HepG2 (cell line): ENCODE data around the gene NUP35. TPM values are rescaled to one million over a fixed set of nuclear protein-coding genes. Genes with fewer than 3 reads are reported as not detected.
A peak's percentile ranks its signal among the peaks of the same experiment; 100 is the strongest.

Experiments
- CEBPB ChIP-seq: IDR thresholded peaks from 2 replicates; pipeline ENCODE4 v1.6.1; 2011; ENCODE audit warnings: low read depth, low read length, improper control_type of control experiment, borderline replicate concordance
- E2F1 ChIP-seq: sonication (generic); formaldehyde crosslinking; IDR thresholded peaks from 2 replicates; pipeline ENCODE4 v1.5.0; 2020; ENCODE audit warnings: missing genetic modification reagents
- JUND ChIP-seq: sonication (generic); formaldehyde crosslinking; IDR thresholded peaks from 2 replicates; pipeline ENCODE4 v1.8.0; 2022; ENCODE audit warnings: mild to moderate bottlenecking, missing genetic modification reagents
- KDM3A ChIP-seq: IDR thresholded peaks from 2 replicates; pipeline ENCODE4 v1.6.1; 2018; ENCODE audit warnings: low read depth, missing compliant biosample characterization
- MEIS2 ChIP-seq: sonication (generic); formaldehyde crosslinking; IDR thresholded peaks from 2 replicates; pipeline ENCODE4 v1.9.0; 2021; ENCODE audit warnings: mild to moderate bottlenecking, missing genetic modification reagents
- PHF21A ChIP-seq: sonication (generic); formaldehyde crosslinking; IDR thresholded peaks from 2 replicates; pipeline ENCODE4 v1.5.0; 2020; ENCODE audit warnings: mild to moderate bottlenecking, missing genetic modification reagents
- SIN3A ChIP-seq: IDR thresholded peaks from 2 replicates; pipeline ENCODE4 v1.6.1; 2011; ENCODE audit warnings: low read depth, mild to moderate bottlenecking, control low read depth, low read length, borderline replicate concordance
- XRCC5 ChIP-seq: fragments of 200-400 bp; formaldehyde crosslinking; optimal IDR thresholded peaks from 2 replicates; pipeline ENCODE3; 2017; ENCODE audit warnings: mild to moderate bottlenecking, low read length
- ZBTB42 ChIP-seq: sonication (generic); formaldehyde crosslinking; IDR thresholded peaks from 2 replicates; pipeline ENCODE4 v1.5.0; 2020; ENCODE audit warnings: mild to moderate bottlenecking, missing genetic modification reagents
- ZNF710 ChIP-seq: sonication (generic); formaldehyde crosslinking; IDR thresholded peaks from 2 replicates; pipeline ENCODE4 v1.5.0; 2020; ENCODE audit warnings: mild to moderate bottlenecking, missing genetic modification reagents, borderline replicate concordance
- polyA plus RNA-seq, 8 experiments: library from polyadenylated mRNA; depleted of rRNA in 3 of 8; stranded (reverse) in 7 of 8; unstranded in 1 of 8; fragments of >200 nt; fragmentation: Illumina TruSeq in 4 of 8; extraction: Trizol in 4 of 8; gene quantifications; 2 replicates each; pipeline versions ENCODE4 v1.2.1 to v1.2.3, GENCODE V29; 2011 to 2016; ENCODE audit warnings: low read depth in 4 of 8, missing spikeins in 1 of 8, mixed read lengths in 1 of 8; ENCODE audit not compliant: insufficient read depth in 1 of 8
- total RNA-seq, 5 experiments: library from RNA; depleted of rRNA; stranded (reverse); fragments of >200 nt; fragmentation: Illumina TruSeq; extraction: Trizol; gene quantifications; 2 replicates each; pipeline ENCODE4 v1.2.3, GENCODE V29; 2016; ENCODE audit warnings: low read depth in 1 of 5
- TF ChIP-seq, protein P1 (sequence below): sonication (generic); formaldehyde crosslinking; IDR thresholded peaks from 2 replicates; pipeline ENCODE4 v1.5.1; 2020; ENCODE audit warnings: mild to moderate bottlenecking, missing genetic modification reagents, borderline replicate concordance
- TF ChIP-seq, protein P2 (sequence below): IDR thresholded peaks from 2 replicates; pipeline ENCODE4 v1.4.0; 2020; ENCODE audit warnings: mild to moderate bottlenecking, missing genetic modification reagents
- TF ChIP-seq, protein P3 (sequence below): sonication (generic); formaldehyde crosslinking; IDR thresholded peaks from 2 replicates; pipeline ENCODE4 v1.5.0; 2020; ENCODE audit warnings: mild to moderate bottlenecking, missing genetic modification reagents, moderate library complexity

The NUP35 gene
- total and polyA plus RNA-seq, 2 of the 13 experiments (the other 11 are each of a cell fraction or from before 2014, with no cell fraction given), result 16.9 to 53.6 TPM

DNA sequence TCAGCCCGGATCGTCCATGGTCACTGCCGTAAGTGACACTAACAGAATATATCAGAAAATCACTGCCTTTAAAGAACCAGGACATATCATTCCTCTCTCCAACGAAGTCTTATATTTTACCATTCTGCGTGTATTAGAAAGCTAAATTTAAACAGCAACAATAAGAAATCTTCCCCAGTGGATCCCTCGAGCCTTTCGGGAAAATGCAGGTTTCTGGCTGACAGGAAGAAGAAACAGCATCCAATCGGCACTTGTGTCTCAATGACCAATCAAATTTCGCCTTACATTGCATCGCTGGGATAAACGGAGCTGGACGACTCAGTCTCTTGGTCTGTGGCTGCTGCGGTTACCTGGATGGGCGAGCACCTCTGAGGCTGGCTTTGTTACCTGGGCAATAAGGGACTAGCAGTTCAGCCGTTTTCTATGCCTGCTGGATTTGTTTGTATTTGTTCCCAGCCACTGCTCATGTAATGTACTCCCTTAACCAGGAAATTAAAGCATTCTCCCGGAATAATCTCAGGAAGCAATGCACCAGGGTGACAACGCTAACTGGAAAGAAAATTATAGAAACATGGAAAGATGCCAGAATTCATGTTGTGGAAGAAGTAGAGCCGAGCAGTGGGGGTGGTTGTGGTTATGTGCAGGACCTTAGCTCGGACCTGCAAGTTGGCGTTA, 45.6 kb upstream of the NUP35 start, which contains the start of gene DUSP19 (continued):
- TF ChIP-seq, protein P1, sequence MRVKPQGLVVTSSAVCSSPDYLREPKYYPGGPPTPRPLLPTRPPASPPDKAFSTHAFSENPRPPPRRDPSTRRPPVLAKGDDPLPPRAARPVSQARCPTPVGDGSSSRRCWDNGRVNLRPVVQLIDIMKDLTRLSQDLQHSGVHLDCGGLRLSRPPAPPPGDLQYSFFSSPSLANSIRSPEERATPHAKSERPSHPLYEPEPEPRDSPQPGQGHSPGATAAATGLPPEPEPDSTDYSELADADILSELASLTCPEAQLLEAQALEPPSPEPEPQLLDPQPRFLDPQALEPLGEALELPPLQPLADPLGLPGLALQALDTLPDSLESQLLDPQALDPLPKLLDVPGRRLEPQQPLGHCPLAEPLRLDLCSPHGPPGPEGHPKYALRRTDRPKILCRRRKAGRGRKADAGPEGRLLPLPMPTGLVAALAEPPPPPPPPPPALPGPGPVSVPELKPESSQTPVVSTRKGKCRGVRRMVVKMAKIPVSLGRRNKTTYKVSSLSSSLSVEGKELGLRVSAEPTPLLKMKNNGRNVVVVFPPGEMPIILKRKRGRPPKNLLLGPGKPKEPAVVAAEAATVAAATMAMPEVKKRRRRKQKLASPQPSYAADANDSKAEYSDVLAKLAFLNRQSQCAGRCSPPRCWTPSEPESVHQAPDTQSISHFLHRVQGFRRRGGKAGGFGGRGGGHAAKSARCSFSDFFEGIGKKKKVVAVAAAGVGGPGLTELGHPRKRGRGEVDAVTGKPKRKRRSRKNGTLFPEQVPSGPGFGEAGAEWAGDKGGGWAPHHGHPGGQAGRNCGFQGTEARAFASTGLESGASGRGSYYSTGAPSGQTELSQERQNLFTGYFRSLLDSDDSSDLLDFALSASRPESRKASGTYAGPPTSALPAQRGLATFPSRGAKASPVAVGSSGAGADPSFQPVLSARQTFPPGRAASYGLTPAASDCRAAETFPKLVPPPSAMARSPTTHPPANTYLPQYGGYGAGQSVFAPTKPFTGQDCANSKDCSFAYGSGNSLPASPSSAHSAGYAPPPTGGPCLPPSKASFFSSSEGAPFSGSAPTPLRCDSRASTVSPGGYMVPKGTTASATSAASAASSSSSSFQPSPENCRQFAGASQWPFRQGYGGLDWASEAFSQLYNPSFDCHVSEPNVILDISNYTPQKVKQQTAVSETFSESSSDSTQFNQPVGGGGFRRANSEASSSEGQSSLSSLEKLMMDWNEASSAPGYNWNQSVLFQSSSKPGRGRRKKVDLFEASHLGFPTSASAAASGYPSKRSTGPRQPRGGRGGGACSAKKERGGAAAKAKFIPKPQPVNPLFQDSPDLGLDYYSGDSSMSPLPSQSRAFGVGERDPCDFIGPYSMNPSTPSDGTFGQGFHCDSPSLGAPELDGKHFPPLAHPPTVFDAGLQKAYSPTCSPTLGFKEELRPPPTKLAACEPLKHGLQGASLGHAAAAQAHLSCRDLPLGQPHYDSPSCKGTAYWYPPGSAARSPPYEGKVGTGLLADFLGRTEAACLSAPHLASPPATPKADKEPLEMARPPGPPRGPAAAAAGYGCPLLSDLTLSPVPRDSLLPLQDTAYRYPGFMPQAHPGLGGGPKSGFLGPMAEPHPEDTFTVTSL (CRISPR knock-in tag), result no peak
- TF ChIP-seq ZBTB42 (CRISPR knock-in tag) (no peak), MEIS2 (CRISPR knock-in tag) (no peak), SIN3A (peak; percentile 53; the same call in 1 of the 2 replicates), E2F1 (CRISPR knock-in tag) (peak; percentile 50; the same call in 1 of the 2 replicates), PHF21A (CRISPR knock-in tag) (peak; percentile 81), CEBPB (no peak), ZNF710 (CRISPR knock-in tag) (0 out of 2 replicates have a peak, but pooled peaks have one; percentile 49), JUND (CRISPR knock-in tag) (peak; percentile 36; the same call in 1 of the 2 replicates), XRCC5 (peak; percentile 81), KDM3A (CRISPR knock-in tag) (0 out of 2 replicates have a peak, but pooled peaks have one; percentile 14)
- TF ChIP-seq, protein P2, sequence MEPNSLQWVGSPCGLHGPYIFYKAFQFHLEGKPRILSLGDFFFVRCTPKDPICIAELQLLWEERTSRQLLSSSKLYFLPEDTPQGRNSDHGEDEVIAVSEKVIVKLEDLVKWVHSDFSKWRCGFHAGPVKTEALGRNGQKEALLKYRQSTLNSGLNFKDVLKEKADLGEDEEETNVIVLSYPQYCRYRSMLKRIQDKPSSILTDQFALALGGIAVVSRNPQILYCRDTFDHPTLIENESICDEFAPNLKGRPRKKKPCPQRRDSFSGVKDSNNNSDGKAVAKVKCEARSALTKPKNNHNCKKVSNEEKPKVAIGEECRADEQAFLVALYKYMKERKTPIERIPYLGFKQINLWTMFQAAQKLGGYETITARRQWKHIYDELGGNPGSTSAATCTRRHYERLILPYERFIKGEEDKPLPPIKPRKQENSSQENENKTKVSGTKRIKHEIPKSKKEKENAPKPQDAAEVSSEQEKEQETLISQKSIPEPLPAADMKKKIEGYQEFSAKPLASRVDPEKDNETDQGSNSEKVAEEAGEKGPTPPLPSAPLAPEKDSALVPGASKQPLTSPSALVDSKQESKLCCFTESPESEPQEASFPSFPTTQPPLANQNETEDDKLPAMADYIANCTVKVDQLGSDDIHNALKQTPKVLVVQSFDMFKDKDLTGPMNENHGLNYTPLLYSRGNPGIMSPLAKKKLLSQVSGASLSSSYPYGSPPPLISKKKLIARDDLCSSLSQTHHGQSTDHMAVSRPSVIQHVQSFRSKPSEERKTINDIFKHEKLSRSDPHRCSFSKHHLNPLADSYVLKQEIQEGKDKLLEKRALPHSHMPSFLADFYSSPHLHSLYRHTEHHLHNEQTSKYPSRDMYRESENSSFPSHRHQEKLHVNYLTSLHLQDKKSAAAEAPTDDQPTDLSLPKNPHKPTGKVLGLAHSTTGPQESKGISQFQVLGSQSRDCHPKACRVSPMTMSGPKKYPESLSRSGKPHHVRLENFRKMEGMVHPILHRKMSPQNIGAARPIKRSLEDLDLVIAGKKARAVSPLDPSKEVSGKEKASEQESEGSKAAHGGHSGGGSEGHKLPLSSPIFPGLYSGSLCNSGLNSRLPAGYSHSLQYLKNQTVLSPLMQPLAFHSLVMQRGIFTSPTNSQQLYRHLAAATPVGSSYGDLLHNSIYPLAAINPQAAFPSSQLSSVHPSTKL, result peak; percentile 65; the same call in 1 of the 2 replicates
- TF ChIP-seq, protein P3, sequence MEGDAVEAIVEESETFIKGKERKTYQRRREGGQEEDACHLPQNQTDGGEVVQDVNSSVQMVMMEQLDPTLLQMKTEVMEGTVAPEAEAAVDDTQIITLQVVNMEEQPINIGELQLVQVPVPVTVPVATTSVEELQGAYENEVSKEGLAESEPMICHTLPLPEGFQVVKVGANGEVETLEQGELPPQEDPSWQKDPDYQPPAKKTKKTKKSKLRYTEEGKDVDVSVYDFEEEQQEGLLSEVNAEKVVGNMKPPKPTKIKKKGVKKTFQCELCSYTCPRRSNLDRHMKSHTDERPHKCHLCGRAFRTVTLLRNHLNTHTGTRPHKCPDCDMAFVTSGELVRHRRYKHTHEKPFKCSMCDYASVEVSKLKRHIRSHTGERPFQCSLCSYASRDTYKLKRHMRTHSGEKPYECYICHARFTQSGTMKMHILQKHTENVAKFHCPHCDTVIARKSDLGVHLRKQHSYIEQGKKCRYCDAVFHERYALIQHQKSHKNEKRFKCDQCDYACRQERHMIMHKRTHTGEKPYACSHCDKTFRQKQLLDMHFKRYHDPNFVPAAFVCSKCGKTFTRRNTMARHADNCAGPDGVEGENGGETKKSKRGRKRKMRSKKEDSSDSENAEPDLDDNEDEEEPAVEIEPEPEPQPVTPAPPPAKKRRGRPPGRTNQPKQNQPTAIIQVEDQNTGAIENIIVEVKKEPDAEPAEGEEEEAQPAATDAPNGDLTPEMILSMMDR, result 0 out of 2 replicates have a peak, but pooled peaks have one; percentile 4
